Activated CD4-positive, alpha-beta T cell treated with anti-CD3 and anti-CD28 coated beads, Interleukin-2, amount 50 U/mL, for 4 hours (primary cell): ENCODE data around the gene GSKIP.

Source experiments
- DNase-seq, 2 experiments: peaks; one replicate each; pipeline ENCODE4 v3.0.0-alpha.2; 2020

Gene GSKIP

DNA sequence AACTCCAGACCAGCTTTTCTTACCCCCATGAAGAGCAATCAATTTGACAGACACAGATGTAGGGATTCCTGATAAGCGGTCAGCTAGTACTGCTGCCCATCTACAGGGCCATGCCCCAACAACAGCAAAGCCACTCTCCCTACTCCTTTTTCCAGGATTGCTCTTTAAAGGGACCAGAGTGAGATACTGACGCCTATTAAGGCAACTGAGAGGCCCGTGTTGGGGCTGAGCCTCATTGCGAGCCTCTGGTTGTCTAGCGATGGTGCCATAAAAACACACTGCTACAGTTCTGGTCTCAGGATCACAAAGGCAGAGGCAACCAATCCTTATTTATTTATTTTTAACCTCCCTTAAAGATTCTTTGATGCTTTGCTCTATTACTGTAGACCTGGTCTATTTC lies 59.7 kb downstream of the GSKIP start:
- no peak for DNase-seq

DNA sequence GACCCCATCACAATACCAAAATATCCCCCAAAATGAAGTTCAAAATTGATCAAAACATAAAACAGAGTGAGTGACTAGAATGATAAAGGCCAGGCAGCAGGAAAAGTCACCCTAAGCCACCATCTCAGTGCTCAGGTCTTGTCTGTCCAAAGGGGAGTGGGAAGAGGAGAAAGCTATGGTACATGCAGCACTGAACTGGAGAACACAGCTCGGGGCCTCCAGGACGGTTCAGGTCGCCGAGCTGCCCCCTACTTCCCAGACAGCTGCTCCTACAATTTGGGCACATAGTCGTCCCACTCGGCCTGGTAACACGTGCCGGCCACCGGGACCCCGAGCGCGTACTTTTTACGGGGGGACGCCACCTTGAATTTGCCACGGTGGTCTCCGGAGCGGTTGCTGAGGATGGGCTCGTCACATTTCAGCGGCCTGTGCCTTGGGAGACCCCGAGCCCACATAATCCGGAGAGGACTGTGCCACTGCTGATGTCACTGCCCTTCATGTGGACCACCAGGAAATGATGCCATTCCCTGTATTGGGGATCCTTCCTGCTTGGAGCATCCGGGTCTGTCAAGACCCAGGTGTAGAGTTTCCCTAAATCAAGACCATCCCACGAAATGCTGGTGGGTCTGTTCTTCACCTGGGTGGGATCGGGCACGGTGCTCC lies 60.3 kb downstream of the GSKIP start:
- no peak for DNase-seq

DNA sequence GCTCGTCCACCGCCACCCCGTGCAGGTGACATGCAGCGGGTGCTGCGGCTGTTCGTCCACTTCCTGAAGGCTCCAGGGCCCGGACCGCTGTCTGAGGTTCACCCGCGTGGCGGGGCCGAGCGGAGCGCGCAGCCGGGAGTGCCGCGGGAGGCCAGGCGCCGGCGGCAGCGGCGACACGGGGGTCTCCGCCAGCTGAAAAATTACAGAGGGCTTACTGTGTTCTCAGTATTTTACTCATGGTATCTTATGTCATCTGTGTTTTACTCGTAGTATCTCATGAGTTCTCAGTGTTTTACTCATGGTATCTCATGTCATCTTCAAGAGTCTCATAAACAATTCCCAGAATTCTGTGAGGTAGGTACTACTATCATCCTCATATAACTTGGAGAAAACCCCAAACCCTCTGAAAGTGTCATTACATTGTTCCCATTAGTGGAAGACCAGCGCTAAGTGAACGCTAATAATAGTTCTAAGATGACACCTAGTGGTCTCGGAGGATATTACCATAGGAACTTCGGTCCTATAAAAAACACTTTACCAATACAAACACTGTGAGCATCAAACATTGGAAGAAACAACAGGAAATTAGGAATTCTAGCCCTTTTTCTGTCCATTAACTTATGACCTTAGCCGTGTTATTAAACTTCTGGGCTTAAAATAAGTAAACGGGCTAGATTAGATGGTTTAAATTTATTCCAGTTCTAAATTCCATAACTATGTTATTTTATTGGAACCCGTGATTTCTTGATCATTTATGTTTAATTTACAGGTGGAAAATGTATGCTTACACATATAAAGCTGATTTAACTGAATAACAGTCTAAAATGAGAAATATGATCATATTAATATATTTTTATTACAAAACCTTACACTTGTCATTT lies 61.0 kb downstream of the GSKIP start:
- DNase-seq = no peak

DNA sequence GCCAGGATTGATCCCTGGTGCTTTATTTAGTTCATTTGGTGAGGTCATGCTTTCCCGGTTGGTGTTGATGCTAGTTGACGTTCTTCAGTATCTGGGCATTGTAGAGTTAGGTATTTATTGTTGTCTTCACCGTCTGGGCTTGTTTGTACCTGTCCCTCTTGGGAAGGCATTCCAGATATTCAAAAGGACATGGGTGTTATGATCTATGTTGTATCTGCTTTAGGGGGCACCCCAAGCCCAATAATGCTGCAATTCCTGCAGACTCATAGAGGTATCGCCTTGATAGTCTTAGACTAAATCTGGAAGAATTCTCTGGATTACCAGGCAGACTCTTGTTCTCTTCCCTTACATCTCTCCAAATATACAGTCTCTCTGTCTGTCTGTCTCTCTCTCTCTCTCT lies 70.7 kb downstream of the GSKIP start:
- DNase-seq = no peak
